ENCODE results near the gene FAM131A.

FAM131A gene

GRCh38 chr3:184360070-184360928 is 22.9 kb downstream of the FAM131A start (continued):
- no peak for TF ChIP-seq TSHZ2 (CRISPR knock-in tag; IDR thresholded peaks at IDR 0.05)
- TF ChIP-seq ZNF8 (CRISPR knock-in tag; IDR thresholded peaks at IDR 0.05), result no peak
- no peak for TF ChIP-seq RARB (CRISPR knock-in tag; IDR thresholded peaks at IDR 0.05)

GRCh38 chr3:184360929-184361531 is 23.6 kb downstream of the FAM131A start:
- TF ChIP-seq RARB (CRISPR knock-in tag; IDR thresholded peaks at IDR 0.05) (no peak), OSR1 (CRISPR knock-in tag; IDR thresholded peaks at IDR 0.05) (no peak), ZNF70 (CRISPR knock-in tag; IDR thresholded peaks at IDR 0.05) (no peak), ESRRG (CRISPR knock-in tag; IDR thresholded peaks at IDR 0.05) (no peak)
- ATAC-seq, result peak; percentile 0

GRCh38 chr3:184361532-184361931 is 24.1 kb downstream of the FAM131A start, which contains the start of the genes CLCN2 and POLR2H:
Gene CLCN2 (minus strand): TSS chr3:184361605. CDS start chr3:184361479, 126 bp downstream.
Gene POLR2H (plus strand): TSS chr3:184361710. CDS start chr3:184363493, 1,783 bp downstream.
- TF ChIP-seq TSHZ2 (CRISPR knock-in tag; IDR thresholded peaks at IDR 0.05) (0 out of 2 replicates have a peak, but pooled peaks have one; percentile 17), ISL1 (CRISPR knock-in tag; IDR thresholded peaks at IDR 0.05) (no peak), ZC3H10 (CRISPR knock-in tag; IDR thresholded peaks at IDR 0.05) (no peak), ZNF8 (CRISPR knock-in tag; IDR thresholded peaks at IDR 0.05) (no peak), TCF4 (CRISPR knock-in tag; IDR thresholded peaks at IDR 0.05; ENCODE audit: borderline replicate concordance) (no peak), CSDC2 (CRISPR knock-in tag; IDR thresholded peaks at IDR 0.05) (no peak), BACH2 (CRISPR knock-in tag; IDR thresholded peaks at IDR 0.05; ENCODE audit: borderline replicate concordance) (no peak), TOX (CRISPR knock-in tag; IDR thresholded peaks at IDR 0.05; ENCODE audit: borderline replicate concordance) (no peak), ARNTL (CRISPR knock-in tag; IDR thresholded peaks at IDR 0.05; ENCODE audit: borderline replicate concordance, low read depth) (peak; percentile 44; the same call in 1 of the 2 replicates), ESRRG (CRISPR knock-in tag; IDR thresholded peaks at IDR 0.05) (no peak), ZNF565 (CRISPR knock-in tag; conservative IDR thresholded peaks at IDR 0.05; ENCODE audit: low read depth) (no peak), PPARA (CRISPR knock-in tag; IDR thresholded peaks at IDR 0.05; ENCODE audit: borderline replicate concordance) (no peak), OSR1 (CRISPR knock-in tag; IDR thresholded peaks at IDR 0.05) (no peak)
- TF ChIP-seq, protein P1, sequence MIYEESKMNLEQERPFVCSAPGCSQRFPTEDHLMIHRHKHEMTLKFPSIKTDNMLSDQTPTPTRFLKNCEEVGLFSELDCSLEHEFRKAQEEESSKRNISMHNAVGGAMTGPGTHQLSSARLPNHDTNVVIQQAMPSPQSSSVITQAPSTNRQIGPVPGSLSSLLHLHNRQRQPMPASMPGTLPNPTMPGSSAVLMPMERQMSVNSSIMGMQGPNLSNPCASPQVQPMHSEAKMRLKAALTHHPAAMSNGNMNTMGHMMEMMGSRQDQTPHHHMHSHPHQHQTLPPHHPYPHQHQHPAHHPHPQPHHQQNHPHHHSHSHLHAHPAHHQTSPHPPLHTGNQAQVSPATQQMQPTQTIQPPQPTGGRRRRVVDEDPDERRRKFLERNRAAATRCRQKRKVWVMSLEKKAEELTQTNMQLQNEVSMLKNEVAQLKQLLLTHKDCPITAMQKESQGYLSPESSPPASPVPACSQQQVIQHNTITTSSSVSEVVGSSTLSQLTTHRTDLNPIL (CRISPR knock-in tag; IDR thresholded peaks at IDR 0.05; ENCODE audit: low read depth), result no peak
- peak; percentile 69 for ATAC-seq

GRCh38 chr3:184361932-184362667 is 24.7 kb downstream of the FAM131A start:
- peak; percentile 61 for ATAC-seq
- TF ChIP-seq TOX (CRISPR knock-in tag; IDR thresholded peaks at IDR 0.05; ENCODE audit: borderline replicate concordance) (no peak), OSR1 (CRISPR knock-in tag; IDR thresholded peaks at IDR 0.05) (no peak), ZC3H10 (CRISPR knock-in tag; IDR thresholded peaks at IDR 0.05) (no peak), SNAI2 (CRISPR knock-in tag; IDR thresholded peaks at IDR 0.05) (no peak), CSDC2 (CRISPR knock-in tag; IDR thresholded peaks at IDR 0.05) (no peak), RARB (CRISPR knock-in tag; IDR thresholded peaks at IDR 0.05) (no peak), ZNF70 (CRISPR knock-in tag; IDR thresholded peaks at IDR 0.05) (no peak)

Data from SK-N-SH treated with all-trans-retinoic acid at 6 μM for 48 hours (cell line).